PFSK-1 (cell line): ENCODE data around the gene TBC1D22A.

Experiments
- FOXP2 ChIP-seq: optimal IDR thresholded peaks from 2 replicates; pipeline ENCODE3; 2011; ENCODE audit warnings: borderline replicate concordance, control low read depth, inconsistent platforms; ENCODE audit not compliant: insufficient read depth; ENCODE audit errors: extremely low read length, extremely low read depth
- POLR2AphosphoS5 ChIP-seq: IDR thresholded peaks from 2 replicates; pipeline ENCODE4 v1.6.1; 2012; ENCODE audit warnings: low read depth, mild to moderate bottlenecking, control low read depth, low read length, moderate library complexity
- SIN3A ChIP-seq: IDR thresholded peaks from 2 replicates; pipeline ENCODE4 v1.6.1; 2012; ENCODE audit warnings: mild to moderate bottlenecking, low read length, moderate library complexity, borderline replicate concordance; ENCODE audit not compliant: insufficient read depth
- TAF1 ChIP-seq: IDR thresholded peaks from 2 replicates; pipeline ENCODE4 v1.6.1; 2012; ENCODE audit warnings: low read length, control low read depth, borderline replicate concordance; ENCODE audit not compliant: insufficient read depth
- TF ChIP-seq, protein P1 (sequence below), 2 experiments: IDR thresholded peaks; 2 replicates each; pipeline versions ENCODE4 v1.6.1 to v1.8.0; 2011 to 2012; ENCODE audit warnings: low read depth in 2 of 2, low read length in 2 of 2, control low read depth in 1 of 2, inconsistent platforms in 1 of 2, mild to moderate bottlenecking in 1 of 2, moderate library complexity in 1 of 2; ENCODE audit not compliant: insufficient read depth in 1 of 2

Gene TBC1D22A

DNA sequence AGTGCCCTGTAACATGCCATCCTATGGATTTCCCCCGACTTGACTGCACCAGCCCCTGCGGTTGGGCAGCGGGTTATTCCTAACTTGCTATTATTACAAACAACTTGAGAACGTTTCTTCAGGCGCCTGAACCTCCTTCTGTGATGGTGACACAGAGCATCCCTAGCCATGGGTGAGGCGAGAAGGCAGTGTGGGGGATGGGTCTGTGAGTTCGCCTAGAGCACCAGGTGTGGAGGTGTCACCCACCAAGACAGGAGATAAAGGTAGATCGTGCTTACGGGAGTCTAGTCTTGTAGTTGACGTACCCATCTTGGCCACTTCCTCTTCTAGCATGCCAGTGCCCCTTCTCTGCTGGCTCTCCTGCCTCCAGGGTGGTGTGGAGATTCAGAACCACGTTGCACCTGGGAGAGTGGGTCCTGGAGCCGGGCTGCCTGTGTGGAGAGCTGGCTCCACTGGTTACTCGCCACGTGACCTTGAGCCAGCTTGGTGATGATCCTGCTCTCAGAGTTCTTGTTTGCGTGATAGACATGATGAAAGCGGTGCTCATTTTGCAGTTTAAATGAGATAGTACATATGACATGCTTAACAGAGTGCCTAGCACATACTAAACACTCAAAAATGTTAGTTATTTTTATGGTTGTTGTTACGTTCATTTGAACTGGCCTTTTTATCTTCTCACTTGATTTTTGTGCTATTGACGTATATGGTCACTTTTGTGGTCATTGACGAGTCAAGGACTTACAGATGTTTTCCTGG lies 37.8 kb downstream of the TBC1D22A start:
- no peak for TF ChIP-seq FOXP2

DNA sequence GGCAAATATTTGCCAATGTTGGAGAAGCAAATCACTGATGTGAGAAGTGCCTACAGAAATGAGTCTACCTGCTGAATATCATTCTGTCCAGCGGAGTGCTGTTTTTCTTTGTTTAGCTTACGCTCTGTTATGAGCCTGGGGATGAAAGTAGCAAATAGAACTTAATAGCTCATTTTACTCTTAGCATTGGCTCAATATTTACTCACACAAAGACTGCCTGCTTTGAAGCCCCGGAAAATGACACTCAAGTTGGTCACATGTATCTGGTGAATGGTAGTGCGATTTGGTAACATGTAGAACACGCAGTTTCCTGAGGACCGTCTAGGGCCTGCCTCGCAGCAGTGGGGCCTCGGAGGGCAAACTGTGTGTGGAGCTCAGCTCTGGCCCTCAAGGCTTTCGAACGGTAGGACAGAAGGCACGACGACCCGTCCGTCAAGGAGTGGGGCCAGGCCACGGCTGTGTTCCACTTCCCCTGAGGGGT lies 38.9 kb downstream of the TBC1D22A start:
- no peak for TF ChIP-seq POLR2AphosphoS5
- no peak for TF ChIP-seq FOXP2
- no peak for TF ChIP-seq SIN3A
- TF ChIP-seq, protein P1, sequence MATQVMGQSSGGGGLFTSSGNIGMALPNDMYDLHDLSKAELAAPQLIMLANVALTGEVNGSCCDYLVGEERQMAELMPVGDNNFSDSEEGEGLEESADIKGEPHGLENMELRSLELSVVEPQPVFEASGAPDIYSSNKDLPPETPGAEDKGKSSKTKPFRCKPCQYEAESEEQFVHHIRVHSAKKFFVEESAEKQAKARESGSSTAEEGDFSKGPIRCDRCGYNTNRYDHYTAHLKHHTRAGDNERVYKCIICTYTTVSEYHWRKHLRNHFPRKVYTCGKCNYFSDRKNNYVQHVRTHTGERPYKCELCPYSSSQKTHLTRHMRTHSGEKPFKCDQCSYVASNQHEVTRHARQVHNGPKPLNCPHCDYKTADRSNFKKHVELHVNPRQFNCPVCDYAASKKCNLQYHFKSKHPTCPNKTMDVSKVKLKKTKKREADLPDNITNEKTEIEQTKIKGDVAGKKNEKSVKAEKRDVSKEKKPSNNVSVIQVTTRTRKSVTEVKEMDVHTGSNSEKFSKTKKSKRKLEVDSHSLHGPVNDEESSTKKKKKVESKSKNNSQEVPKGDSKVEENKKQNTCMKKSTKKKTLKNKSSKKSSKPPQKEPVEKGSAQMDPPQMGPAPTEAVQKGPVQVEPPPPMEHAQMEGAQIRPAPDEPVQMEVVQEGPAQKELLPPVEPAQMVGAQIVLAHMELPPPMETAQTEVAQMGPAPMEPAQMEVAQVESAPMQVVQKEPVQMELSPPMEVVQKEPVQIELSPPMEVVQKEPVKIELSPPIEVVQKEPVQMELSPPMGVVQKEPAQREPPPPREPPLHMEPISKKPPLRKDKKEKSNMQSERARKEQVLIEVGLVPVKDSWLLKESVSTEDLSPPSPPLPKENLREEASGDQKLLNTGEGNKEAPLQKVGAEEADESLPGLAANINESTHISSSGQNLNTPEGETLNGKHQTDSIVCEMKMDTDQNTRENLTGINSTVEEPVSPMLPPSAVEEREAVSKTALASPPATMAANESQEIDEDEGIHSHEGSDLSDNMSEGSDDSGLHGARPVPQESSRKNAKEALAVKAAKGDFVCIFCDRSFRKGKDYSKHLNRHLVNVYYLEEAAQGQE (IDR thresholded peaks at IDR 0.05; ENCODE audit: insufficient read depth in 1 of 2, low read depth in 2 of 2, low read length in 2 of 2): no peak
- TF ChIP-seq TAF1: no peak

DNA sequence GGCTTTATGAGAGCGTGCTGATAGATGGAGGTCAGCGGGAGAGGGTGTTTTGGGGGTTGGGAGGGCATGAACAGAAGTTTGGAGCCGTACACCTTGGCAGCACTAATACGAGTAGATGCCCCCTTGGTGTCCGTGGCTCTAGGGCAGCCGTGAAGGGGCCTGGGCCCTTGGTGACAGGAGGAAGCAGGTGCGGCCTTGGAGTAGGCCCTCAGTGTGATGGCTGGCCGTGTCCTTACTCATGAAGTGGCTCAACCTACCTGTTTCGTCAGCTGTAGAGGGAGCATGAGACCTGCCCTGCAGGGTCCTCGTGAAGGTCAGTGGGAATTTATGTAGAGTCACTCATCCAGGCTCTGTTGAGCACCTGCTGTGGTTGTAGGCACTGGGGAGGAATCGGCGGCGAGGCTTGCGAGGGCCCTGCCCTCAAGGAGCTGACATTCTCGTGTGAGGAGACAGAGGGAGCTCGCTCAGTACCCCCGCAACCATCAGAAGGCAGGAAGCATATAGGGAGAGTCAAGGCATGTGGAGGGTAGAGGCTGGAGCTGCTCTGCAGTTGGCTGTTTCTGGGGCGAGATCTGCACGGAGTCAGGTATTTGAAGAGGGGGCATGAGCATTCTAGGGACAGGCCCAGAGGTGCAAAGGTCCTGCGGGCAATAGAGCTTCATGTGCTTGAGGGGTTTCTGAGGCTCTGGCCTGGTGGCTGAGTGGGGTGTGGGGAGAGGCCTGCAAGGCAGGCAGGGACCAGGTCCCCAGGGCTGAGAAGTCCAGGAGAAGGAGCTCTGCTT lies 39.6 kb downstream of the TBC1D22A start:
- TF ChIP-seq, protein P1 (IDR thresholded peaks at IDR 0.05; ENCODE audit: insufficient read depth in 1 of 2, low read depth in 2 of 2, low read length in 2 of 2): no peak
- TF ChIP-seq FOXP2 (no peak), POLR2AphosphoS5 (no peak), TAF1 (no peak), SIN3A (no peak)

DNA sequence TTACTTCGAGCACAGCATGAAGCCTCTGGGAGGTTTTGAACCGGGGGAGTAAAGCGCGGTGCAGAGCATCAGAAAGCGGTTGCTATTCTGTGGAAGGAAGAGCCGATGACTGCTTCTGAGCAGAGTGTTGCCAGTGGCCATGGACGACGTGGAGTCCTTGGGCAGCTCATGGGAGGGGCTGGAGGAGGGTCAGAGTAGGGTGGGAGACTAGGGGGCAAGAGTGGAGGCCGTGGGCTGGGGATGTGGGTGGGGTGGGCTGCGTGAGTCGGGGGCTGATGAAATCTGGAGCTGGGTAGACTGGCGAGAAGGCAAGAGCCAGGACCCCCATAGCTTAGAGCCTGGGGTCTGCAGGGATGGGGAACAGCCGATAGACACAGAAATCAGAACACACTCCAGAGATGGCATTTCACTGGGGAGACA lies 40.2 kb downstream of the TBC1D22A start:
- TF ChIP-seq SIN3A (no peak), TAF1 (no peak), FOXP2 (no peak), POLR2AphosphoS5 (no peak)
- TF ChIP-seq, protein P1 (IDR thresholded peaks at IDR 0.05; ENCODE audit: insufficient read depth in 1 of 2, low read depth in 2 of 2, low read length in 2 of 2): no peak

DNA sequence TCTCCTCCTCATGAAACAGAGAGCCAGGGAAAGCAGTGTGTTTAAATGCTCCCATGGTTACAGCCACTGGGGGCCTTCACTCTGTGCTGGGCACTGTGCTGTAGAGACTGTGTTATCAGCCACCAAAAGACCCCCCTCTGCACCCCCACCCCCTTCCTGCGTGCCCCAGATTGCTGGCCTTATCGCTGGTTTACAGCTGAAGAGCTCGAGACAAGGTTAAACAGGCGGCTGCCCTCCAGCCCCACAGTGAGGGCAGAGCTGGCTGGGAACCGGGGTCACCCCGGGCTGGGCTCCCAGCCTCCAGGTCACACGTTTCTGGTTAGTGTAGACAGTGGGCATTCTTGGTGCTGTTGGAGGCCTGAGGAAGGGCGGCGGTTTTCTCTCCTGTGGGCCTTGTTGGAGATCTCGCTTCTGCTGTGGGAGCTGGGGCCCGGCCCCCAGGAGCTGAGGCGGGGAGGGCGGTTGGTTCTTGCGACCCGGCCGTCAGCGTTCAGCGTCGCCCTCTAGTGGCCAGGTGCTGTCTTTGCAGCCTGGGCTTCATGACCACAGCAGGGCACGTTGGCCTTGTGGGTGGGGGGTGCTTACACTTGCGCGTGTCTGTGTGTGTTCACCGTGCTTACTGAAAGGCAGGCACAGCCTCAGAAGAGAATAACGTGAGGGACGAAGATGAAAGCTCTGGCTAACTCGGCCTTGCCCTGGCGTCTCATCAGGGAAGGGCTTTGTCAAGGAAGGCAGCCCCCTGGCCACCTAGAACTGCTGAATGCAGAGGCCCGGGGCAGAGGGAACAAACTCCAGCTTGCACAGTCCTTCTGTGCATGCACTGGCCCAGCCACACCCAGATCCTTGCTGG lies 40.8 kb downstream of the TBC1D22A start:
- TF ChIP-seq, protein P1 (IDR thresholded peaks at IDR 0.05; ENCODE audit: insufficient read depth in 1 of 2, low read depth in 2 of 2, low read length in 2 of 2): no peak
- TF ChIP-seq FOXP2 (peak; percentile 49), SIN3A (no peak)
